Measurements from ENCODE around the gene RMND5B.

DNA sequence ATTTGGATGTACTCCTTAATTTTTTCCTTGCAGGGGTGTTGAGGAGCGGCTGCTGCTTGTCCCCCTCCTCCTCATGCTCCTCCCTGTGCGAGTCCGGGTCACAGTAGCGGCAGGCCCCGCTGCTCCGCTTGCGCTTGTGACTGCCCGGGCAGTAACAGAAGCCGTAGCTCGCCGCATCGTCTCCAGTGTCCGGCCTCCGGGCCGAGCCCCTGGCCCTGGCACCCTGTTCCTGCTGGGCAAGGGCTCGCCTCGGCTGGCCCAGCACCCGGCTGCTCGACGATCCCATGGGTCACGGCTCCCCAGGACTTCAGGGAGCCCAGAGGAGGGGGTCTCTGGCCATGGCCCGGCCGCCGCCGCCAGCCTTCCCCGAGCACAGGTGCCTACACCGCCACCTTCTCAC lies 56.2 kb downstream of the RMND5B start, which contains the start of gene GMCL2:
- TF ChIP-seq, protein P1, sequence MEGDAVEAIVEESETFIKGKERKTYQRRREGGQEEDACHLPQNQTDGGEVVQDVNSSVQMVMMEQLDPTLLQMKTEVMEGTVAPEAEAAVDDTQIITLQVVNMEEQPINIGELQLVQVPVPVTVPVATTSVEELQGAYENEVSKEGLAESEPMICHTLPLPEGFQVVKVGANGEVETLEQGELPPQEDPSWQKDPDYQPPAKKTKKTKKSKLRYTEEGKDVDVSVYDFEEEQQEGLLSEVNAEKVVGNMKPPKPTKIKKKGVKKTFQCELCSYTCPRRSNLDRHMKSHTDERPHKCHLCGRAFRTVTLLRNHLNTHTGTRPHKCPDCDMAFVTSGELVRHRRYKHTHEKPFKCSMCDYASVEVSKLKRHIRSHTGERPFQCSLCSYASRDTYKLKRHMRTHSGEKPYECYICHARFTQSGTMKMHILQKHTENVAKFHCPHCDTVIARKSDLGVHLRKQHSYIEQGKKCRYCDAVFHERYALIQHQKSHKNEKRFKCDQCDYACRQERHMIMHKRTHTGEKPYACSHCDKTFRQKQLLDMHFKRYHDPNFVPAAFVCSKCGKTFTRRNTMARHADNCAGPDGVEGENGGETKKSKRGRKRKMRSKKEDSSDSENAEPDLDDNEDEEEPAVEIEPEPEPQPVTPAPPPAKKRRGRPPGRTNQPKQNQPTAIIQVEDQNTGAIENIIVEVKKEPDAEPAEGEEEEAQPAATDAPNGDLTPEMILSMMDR (IDR thresholded peaks at IDR 0.05; ENCODE audit: low read depth, low read length, missing input control) = no peak
- TF ChIP-seq TAF1 (conservative IDR thresholded peaks at IDR 0.05) (no peak), JUND (IDR thresholded peaks at IDR 0.05) (no peak), RXRA (IDR thresholded peaks at IDR 0.05) (no peak), RAD21 (IDR thresholded peaks at IDR 0.05) (no peak), SP1 (IDR thresholded peaks at IDR 0.05) (no peak), GABPA (IDR thresholded peaks at IDR 0.05 in 1 of 2, conservative IDR thresholded peaks at IDR 0.05 in 1 of 2) (no peak), NR2F2 (IDR thresholded peaks at IDR 0.05) (no peak), YY1 (IDR thresholded peaks at IDR 0.05) (no peak)
- TF ChIP-seq, protein P2, sequence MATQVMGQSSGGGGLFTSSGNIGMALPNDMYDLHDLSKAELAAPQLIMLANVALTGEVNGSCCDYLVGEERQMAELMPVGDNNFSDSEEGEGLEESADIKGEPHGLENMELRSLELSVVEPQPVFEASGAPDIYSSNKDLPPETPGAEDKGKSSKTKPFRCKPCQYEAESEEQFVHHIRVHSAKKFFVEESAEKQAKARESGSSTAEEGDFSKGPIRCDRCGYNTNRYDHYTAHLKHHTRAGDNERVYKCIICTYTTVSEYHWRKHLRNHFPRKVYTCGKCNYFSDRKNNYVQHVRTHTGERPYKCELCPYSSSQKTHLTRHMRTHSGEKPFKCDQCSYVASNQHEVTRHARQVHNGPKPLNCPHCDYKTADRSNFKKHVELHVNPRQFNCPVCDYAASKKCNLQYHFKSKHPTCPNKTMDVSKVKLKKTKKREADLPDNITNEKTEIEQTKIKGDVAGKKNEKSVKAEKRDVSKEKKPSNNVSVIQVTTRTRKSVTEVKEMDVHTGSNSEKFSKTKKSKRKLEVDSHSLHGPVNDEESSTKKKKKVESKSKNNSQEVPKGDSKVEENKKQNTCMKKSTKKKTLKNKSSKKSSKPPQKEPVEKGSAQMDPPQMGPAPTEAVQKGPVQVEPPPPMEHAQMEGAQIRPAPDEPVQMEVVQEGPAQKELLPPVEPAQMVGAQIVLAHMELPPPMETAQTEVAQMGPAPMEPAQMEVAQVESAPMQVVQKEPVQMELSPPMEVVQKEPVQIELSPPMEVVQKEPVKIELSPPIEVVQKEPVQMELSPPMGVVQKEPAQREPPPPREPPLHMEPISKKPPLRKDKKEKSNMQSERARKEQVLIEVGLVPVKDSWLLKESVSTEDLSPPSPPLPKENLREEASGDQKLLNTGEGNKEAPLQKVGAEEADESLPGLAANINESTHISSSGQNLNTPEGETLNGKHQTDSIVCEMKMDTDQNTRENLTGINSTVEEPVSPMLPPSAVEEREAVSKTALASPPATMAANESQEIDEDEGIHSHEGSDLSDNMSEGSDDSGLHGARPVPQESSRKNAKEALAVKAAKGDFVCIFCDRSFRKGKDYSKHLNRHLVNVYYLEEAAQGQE (IDR thresholded peaks at IDR 0.05) = no peak
- TF ChIP-seq, protein P3, sequence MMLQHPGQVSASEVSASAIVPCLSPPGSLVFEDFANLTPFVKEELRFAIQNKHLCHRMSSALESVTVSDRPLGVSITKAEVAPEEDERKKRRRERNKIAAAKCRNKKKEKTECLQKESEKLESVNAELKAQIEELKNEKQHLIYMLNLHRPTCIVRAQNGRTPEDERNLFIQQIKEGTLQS (IDR thresholded peaks at IDR 0.05) = no peak
- TF ChIP-seq, protein P4, sequence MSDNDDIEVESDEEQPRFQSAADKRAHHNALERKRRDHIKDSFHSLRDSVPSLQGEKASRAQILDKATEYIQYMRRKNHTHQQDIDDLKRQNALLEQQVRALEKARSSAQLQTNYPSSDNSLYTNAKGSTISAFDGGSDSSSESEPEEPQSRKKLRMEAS (IDR thresholded peaks at IDR 0.05) = no peak
- TF ChIP-seq, protein P5, sequence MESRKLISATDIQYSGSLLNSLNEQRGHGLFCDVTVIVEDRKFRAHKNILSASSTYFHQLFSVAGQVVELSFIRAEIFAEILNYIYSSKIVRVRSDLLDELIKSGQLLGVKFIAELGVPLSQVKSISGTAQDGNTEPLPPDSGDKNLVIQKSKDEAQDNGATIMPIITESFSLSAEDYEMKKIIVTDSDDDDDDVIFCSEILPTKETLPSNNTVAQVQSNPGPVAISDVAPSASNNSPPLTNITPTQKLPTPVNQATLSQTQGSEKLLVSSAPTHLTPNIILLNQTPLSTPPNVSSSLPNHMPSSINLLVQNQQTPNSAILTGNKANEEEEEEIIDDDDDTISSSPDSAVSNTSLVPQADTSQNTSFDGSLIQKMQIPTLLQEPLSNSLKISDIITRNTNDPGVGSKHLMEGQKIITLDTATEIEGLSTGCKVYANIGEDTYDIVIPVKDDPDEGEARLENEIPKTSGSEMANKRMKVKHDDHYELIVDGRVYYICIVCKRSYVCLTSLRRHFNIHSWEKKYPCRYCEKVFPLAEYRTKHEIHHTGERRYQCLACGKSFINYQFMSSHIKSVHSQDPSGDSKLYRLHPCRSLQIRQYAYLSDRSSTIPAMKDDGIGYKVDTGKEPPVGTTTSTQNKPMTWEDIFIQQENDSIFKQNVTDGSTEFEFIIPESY (IDR thresholded peaks at IDR 0.05) = no peak

Data from liver (tissue), 3 donors.